ENCODE results near the gene TIAL1.
A peak's percentile ranks its signal among the peaks of the same experiment; 100 is the strongest.
"Not testable (repeated sequence)": the region's sequence is repeated elsewhere in the genome, so short reads cannot be mapped to it uniquely, and the experiment has no call there.

Gene TIAL1

DNA sequence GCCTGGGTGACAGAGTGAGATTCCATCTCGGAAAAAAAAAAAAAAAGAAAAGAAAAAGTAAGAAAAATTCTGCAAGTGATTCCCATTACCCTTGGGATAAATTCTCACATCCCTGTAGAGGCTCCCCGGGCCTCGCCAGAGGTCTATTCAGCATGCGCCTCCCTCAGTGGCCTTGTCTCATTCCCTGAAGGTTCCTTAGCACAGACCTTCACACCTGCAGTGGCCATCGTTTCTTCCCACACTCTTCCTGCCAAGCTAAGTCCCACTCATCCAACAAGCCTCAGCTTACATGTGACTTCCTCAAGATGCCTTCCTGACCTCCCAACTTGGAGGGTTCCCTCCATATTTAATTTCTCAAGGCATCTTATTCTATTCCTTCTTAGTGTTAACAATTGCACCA is 33.5 kb upstream of the TIAL1 start:
- TF ChIP-seq, protein P1, sequence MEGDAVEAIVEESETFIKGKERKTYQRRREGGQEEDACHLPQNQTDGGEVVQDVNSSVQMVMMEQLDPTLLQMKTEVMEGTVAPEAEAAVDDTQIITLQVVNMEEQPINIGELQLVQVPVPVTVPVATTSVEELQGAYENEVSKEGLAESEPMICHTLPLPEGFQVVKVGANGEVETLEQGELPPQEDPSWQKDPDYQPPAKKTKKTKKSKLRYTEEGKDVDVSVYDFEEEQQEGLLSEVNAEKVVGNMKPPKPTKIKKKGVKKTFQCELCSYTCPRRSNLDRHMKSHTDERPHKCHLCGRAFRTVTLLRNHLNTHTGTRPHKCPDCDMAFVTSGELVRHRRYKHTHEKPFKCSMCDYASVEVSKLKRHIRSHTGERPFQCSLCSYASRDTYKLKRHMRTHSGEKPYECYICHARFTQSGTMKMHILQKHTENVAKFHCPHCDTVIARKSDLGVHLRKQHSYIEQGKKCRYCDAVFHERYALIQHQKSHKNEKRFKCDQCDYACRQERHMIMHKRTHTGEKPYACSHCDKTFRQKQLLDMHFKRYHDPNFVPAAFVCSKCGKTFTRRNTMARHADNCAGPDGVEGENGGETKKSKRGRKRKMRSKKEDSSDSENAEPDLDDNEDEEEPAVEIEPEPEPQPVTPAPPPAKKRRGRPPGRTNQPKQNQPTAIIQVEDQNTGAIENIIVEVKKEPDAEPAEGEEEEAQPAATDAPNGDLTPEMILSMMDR (IDR thresholded peaks at IDR 0.05; ENCODE audit: control insufficient read depth, insufficient read depth, low read depth, low read length, missing control alignments), result no peak
- H3K4me3 ChIP-seq (ENCODE audit: control insufficient read depth, low read depth, low read length), result no peak overlapping the region
- no peak for DNase-seq (ENCODE audit: low read depth)

DNA sequence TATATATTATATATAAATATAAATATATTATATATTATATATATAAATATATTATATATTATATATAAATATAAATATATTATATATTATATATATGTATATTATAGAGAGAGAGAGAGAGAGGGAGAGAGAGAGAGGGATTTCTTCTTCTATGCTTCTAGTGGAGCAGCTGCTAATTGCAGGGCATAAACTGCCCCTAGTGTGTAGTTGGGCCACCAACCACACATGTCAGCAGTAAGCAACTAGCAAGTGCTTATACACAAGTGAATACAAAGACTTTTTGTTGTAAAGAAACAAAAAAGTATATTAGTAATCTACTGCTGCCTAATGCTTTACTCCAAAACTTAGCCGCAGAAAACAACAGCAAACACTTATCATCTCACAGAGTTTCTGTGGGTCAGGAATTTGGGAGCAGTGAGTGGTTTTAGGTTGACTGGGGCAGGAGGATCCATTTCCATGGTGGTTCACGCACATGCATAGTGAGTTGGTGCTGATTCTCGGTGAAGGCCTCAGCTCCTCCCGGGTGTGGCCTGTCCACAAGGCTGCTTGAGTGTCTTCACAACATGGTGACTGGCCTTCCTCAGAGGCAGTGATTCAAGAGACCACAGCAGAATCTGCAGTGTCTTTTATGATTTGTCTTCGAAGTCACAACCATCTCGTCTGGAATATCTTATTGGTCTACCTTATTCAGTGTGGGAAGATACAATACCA is 29.0 kb upstream of the TIAL1 start:
- H3K4me3 ChIP-seq (ENCODE audit: control insufficient read depth, low read depth, low read length), result no peak overlapping the region
- no peak for DNase-seq (ENCODE audit: low read depth)
- TF ChIP-seq, protein P1 (IDR thresholded peaks at IDR 0.05; ENCODE audit: control insufficient read depth, insufficient read depth, low read depth, low read length, missing control alignments), result no peak

DNA sequence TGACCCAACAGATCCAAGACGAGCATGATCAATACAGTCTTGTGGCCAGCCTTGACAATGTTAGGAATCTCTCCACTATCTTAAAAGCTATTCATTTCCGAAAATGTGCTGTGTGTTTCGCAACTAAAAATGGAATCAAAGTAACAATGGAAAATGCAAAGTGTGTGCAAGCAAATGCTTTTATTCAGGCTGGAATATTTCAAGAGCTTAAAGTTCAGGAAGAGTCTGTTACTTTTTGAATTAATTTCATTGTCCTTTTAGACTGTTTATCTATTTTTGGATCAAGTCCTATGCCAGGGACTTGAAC is 24.3 kb upstream of the TIAL1 start:
- TF ChIP-seq, protein P1 (IDR thresholded peaks at IDR 0.05; ENCODE audit: control insufficient read depth, insufficient read depth, low read depth, low read length, missing control alignments), result no peak
- DNase-seq (ENCODE audit: low read depth), result no peak
- H3K4me3 ChIP-seq (ENCODE audit: control insufficient read depth, low read depth, low read length), result no peak overlapping the region

DNA sequence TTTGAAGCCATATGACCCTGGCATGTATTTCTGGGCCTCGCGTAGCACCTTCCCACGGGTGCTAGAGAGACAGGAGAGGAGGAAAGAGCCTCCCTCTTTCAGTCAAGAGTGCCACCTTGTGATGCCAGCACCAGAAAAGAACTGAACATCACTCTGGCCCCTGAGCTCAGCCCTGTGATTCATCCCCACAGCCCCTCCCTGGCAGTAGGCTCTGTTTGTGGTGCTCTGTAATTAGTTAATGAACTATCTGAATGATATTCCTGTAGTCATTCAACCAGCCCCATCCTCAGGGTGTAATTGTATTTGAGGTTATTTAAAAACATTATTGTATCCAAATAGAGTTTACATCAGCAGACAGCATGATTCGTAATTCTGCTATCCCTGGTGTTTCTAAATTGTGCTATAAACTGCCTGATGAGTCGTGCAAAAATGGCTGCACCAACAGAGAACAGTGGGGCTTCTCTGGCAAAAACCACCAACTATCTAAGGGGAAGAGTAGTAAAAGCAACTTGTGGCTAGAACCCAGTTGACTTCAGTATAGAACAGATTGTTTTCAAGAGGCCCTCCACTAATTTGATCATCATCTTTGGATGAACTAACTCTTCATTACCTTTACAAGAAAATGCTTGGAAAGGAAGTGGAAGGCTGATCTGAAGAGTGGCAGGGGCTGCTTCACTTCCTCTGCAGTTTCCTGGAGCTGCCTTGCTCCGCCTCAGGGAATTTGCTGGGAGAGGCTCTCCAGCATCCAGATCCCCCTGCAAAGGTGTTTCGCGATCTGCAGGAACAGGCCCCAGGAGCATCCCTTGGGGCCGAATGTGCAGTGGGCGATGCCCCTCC is 23.7 kb upstream of the TIAL1 start:
- no peak for DNase-seq (ENCODE audit: low read depth)
- no peak overlapping the region for H3K4me3 ChIP-seq (ENCODE audit: control insufficient read depth, low read depth, low read length)
- TF ChIP-seq, protein P1 (IDR thresholded peaks at IDR 0.05; ENCODE audit: control insufficient read depth, insufficient read depth, low read depth, low read length, missing control alignments), result no peak

DNA sequence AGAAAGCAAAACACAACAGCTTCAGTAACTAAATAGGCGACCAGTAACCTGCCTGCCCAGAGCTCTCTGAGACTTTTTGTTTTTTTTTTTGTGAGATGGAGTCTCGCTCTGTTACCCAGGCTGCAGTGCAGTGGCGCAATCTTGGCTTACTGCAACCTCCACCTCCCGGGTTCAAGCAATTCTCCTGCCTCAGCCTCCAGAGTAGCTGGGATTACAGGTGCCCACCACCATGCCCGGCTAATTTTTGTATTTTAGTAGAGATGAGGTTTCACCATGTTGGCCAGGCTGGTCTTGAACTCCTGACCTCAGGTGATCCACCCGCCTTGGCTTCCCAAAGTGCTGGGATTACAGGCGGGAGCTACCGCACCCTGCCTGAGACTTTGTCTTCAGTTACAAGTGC is 23.0 kb upstream of the TIAL1 start:
- DNase-seq (ENCODE audit: low read depth), result not testable (repeated sequence)

DNA sequence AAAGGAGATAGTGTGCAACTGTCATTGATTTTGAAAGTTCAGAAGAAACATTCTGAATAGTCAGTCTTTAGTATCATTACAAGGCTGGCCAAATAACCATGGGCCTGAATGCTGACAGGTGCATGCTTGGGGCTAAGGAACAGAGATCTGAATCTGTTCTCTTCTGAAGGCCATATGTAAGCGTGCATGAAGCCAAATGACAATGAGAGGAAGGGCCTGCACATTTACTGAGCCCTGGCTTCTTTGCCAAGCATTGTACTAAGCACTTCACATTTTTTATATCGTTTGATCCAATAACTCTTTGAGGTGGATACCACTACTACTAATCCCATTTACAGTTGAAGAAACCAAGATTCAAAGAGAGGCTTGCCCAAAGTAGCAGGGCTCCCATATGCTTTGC is 22.5 kb upstream of the TIAL1 start:
- TF ChIP-seq, protein P1 (IDR thresholded peaks at IDR 0.05; ENCODE audit: control insufficient read depth, insufficient read depth, low read depth, low read length, missing control alignments), result no peak
- H3K4me3 ChIP-seq (ENCODE audit: control insufficient read depth, low read depth, low read length), result no peak overlapping the region
- DNase-seq (ENCODE audit: low read depth), result no peak

More for the DNA sequence above, 23.0 kb upstream of the TIAL1 start:
- H3K4me3 ChIP-seq (ENCODE audit: control insufficient read depth, low read depth, low read length), result not testable (repeated sequence)

DNA sequence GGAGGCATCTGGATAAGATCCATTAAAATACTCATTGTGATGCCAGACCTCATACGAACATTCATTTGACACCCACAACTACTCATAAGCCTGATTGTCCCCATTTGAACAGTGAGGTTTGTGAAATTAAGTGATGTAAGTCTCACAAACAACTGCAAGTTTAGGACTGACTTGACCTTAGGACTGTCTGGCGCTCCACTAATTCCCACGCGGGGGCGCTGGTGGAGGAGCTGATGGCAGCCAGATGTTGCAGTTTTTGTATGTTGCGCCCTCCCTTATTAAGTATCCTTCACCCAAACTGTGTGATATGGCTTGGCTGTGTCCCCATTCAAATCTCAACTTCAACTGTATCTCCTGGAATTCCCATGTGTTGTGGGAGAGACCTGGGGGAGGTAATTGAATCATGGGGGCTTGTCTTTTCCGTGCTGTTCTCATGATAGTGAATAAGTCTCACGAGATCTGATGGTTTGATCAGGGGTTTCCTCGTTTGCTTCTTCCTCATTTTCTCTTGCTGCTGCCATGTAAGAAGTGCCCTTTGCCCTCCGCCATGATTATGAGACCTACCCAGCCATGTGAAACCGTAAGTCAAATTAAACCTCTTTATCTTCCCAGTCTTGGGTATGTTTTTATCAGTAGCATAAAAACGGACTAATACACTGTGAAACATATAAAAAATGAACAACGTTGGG is 20.3 kb upstream of the TIAL1 start:
- no peak for DNase-seq (ENCODE audit: low read depth)
- TF ChIP-seq, protein P1 (IDR thresholded peaks at IDR 0.05; ENCODE audit: control insufficient read depth, insufficient read depth, low read depth, low read length, missing control alignments), result peak; percentile 55
- no peak overlapping the region for H3K4me3 ChIP-seq (ENCODE audit: control insufficient read depth, low read depth, low read length)

Data from AG09309 (cell line).